ENCODE measurements around the gene SLC37A3. TPM values are rescaled to one million over a fixed set of nuclear protein-coding genes. Genes with fewer than 3 reads are reported as not detected.

The SLC37A3 gene
- total and polyA plus RNA-seq, 2 donors (not counting 3 experiments of a cell fraction or from before 2014, with no cell fraction given), result 32.7 to 59.7 TPM

GRCh38 chr7:140417456-140418155 lies 19.3 kb upstream of the SLC37A3 start:
- intact Hi-C loops (cut with micrococcal nuclease), result no loop called here
- BruUV-seq (replicated peaks), result no TSS peak
- CTCF ChIA-PET, result interaction anchor here (0.6 to 1.3 kb wide), 4 partner anchors 9 to 100 kb away, joined by 3 to 4 read pairs (median 3); no protein-coding TSS in a partner anchor
- H3K4me1 ChIP-seq (ENCODE audit: control insufficient read depth, extremely low read depth, insufficient read depth, low read length), result no peaks in the 10 kb centered on the region
- TF ChIP-seq FOS (IDR thresholded peaks at IDR 0.05; ENCODE audit: borderline replicate concordance, insufficient read depth, low read length), result no peak
- TF ChIP-seq JUN (IDR thresholded peaks at IDR 0.05; ENCODE audit: borderline replicate concordance, insufficient read depth, insufficient read length, low read depth), result no peak
- no peak for TF ChIP-seq MYC (IDR thresholded peaks at IDR 0.05; ENCODE audit: low read depth, low read length)
- TF ChIP-seq CTCF (IDR thresholded peaks at IDR 0.05; ENCODE audit: extremely low read depth in 1 of 2, insufficient read depth in 1 of 2, low read depth in 1 of 2, low read length in 2 of 2), result no peak
- TF ChIP-seq EZH2 (IDR thresholded peaks at IDR 0.05; ENCODE audit: borderline replicate concordance, low read depth, low read length, severe bottlenecking), result no peak
- no peak for TF ChIP-seq POLR2AphosphoS5 (IDR thresholded peaks at IDR 0.05; ENCODE audit: insufficient read depth, low read depth, low read length)
- TF ChIP-seq MAX (IDR thresholded peaks at IDR 0.05; ENCODE audit: insufficient read depth, insufficient read length), result no peak
- no peak for TF ChIP-seq POLR2A (IDR thresholded peaks at IDR 0.05; ENCODE audit: low read depth, low read length)
- no peak for TF ChIP-seq GATA2 (IDR thresholded peaks at IDR 0.05; ENCODE audit: insufficient read depth, insufficient read length, low read depth, low read length)
- POLR2A ChIA-PET, result no interaction called here
- peaks cover 0 to 2% of the 10 kb centered on the region in 2 experiments for H3K27me3 ChIP-seq (ENCODE audit: control insufficient read depth in 2 of 2, insufficient read depth in 2 of 2, low read length in 2 of 2)
- H3K27ac ChIP-seq (ENCODE audit: insufficient read depth, low read depth, low read length), result no peak overlapping the region
- no peaks in the 10 kb centered on the region for H3K36me3 ChIP-seq (ENCODE audit: control insufficient read depth in 2 of 2, extremely low read depth in 1 of 2, insufficient read depth in 2 of 2, low read length in 2 of 2)
- H3K9me3 ChIP-seq (replicated peaks; ENCODE audit: control insufficient read depth, insufficient read depth, low read length), result no peaks in the 10 kb centered on the region
- no peaks in the 10 kb centered on the region for H4K20me1 ChIP-seq (replicated peaks; ENCODE audit: control insufficient read depth, extremely low read depth, insufficient read depth, low read length)
- no peaks in the 10 kb centered on the region for H3K9me1 ChIP-seq (replicated peaks; ENCODE audit: control insufficient read depth, extremely low read depth, insufficient read depth, low read length)
- DNase-seq (ENCODE audit: low read depth, low spot score) (no peak), FAIRE-seq (no peak)
- no peak overlapping the region for H3K4me3 ChIP-seq (replicated peaks in 1 of 3; ENCODE audit: insufficient read depth in 1 of 3, low read depth in 1 of 3, low read length in 3 of 3)
- dilution Hi-C loops (cut with MboI; ENCODE audit: extremely low pct_ligation_motif_present, low sequenced_read_pairs), result no loop called here
- no peaks in the 10 kb centered on the region for H3K79me2 ChIP-seq (ENCODE audit: control insufficient read depth, insufficient read depth, low read length)
- no peak overlapping the region for H2AFZ ChIP-seq (ENCODE audit: low read depth, low read length)
- H3K9ac ChIP-seq (replicated peaks; ENCODE audit: extremely low read depth, insufficient read depth, low read length), result no peak overlapping the region
- no peak overlapping the region for H3K4me2 ChIP-seq (ENCODE audit: insufficient read depth, low read length)
